HG02884 (cell line): ENCODE results near the gene KIF26A.

ENCODE experiments used
- ATAC-seq: cut with Tn5 transposase; IDR thresholded peaks from one replicate; pipeline ENCODE4 v1.9.1; 2021; ENCODE audit warnings: mild to moderate bottlenecking, moderate library complexity; ENCODE audit not compliant: unreplicated experiment

The KIF26A gene

DNA sequence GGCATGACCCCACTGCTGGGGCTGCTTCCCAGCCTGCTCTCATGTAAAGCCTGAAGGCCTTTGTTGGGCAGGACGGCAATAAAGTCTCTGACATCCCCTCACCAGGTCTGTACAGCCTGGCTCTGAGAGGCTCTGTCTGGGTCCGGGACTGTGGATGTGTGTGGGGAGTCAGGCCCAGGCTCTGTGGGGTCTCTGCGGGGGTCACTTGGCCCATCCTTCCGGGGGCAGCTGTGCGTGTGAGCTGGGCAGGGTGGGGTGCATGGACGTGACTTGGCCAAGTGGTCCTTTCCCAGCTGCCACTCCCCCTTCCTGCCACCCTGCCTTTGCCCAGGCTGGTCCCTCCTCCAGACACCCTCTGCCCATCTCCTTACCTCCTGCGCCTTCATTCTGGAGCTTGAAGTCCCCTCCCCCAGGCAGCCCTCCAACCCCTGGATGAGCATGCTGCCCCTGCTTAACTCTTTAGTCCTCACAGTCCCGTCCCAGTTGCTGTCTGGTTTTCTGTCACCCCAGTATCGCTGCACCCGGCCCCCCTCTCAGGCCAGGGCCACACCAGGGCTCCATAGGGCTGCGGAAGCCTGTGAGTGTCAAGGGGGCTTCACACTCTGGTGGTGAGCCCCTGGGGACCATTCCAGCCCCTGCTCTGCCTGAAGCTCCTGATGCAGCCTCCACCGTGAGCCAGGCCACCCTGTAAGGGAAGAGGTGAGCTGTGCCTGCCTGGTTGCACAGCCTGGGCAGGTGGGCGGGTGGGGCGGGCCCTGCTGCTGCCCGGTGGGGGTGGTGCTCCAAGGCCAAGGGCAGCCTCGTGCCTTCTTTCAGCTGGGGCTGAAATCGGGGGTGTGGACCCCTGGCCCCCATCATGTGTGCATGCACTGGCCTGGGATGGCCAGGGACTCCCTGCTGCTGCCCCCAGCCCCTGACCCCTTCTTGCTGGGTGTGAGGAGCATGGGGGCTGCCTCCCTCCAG, 25.5 kb upstream of the KIF26A start:
- ATAC-seq, result no peak

DNA sequence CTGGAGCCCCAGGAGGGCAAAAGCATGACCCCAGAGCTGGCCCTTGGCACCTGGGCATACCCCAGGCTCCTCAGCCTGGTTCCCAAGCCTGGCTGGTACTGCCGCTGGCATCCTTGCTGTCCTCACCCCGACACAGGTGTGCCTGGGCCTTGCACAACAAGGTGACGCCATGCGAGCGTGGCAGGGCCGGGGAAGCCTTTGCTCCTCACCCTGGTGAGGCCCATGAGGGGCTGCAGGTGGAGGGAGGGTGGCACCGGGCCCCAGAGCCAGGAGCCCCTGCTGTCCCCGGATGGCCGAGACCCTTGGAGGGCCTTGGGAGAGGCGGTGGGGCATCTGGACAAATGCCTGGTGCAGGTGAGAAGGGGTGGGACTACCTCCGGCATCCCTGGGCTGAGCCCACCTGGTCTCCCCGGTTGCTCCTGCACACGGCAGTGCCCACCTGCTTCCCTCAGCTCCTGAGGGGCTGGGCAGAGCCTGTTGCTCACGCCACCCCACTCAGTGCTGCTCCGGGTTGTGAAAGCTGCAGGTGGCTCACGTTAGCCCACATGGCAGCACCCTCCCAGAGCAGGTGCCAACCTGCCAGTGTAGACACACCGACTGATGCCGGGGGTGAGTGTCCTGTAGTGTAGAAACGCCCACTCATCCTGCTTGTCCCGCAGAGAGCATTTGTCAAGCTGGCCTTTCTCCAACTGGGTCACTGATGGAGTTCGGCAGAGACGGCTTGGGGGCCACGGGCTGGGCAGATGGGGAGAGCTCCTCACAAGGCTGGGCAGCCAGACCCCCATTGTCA, 24.6 kb upstream of the KIF26A start:
- no peak for ATAC-seq

DNA sequence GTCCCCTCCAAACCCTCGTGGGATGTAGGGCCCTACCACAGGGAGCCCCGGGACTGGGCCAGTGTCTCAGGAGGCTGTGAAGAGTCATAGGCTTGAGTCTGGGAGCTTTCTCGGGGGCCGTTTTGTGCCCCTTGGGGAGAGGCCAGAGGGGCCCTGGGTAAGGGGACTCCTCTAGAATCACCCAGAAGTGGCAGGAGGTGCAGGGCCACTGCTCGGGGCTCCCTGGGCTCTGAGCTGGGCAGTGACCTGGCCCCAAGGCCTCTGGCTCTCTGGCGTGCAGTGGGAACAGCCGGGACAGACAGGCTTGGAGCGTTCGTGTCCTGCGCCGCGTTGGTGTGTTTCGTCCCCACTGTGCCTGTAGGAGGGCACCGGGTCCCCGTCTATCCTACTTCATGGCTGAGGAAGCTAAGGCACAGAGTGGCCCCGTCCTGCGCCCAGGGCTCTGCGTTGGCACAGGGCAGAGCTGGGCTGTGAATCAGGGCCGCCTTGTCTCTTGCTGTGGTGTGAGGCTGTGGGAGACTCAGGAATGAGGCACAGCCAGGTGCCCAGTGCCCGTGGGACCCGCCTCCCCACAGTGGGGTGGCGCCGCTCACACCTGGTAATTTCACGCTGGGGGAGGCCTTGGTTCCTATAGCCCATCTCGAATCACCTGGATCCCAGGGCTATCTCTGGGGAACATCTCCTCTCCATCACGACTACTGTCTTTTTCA, 23.8 kb upstream of the KIF26A start:
- ATAC-seq, result no peak

DNA sequence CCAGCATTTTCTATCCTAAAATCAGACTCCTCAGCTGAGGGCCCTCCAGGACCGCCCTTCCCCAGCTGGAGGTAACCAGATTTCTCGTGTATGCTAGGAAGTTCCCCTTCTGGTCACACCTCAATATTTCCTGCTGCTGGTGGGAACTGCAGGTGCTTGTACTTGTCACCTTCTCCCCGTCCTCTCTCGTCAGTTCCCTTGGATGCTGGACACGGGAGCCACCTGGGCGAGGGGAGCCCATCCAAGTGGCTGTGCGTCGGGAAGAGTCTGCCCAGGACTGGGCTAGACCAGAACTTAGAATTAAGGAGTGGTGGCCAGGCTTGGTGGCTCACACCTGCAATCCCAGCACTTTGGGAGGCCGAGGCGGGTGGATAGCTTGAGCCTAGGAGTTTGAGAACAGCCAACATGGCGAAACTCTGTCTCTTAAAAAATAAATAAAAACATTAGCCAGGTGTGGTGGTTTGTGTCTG, 23.2 kb upstream of the KIF26A start:
- ATAC-seq, result no peak

DNA sequence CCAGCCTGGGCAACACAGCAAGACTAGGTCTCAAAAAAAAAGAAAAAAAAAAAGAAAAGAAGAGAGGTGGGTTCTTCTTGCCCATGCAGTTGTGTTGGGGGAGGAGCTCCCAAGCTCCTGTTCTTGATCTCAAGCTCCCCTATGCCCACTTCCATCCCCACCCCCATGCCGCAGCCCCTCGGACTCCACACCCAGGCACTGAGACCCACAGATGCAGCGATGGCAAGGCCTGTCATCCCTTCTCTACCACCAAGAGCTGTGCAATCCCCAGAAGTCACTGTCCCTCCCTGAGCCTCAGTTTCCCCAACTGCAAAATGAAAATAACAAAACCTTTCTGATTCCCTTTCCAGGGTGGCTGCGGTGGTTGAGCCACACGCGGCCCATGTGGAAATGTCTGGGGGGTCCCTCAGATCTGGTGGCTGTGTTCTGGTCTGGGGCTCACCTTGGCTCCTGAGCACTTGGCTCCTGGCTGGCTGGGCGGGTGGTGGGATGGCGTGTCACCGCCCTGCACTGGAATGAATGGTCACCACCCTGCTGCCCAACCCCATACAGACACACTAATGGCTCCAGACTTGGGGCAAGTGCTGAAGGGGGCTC, 22.6 kb upstream of the KIF26A start:
- ATAC-seq, result no peak

- no peak for ATAC-seq
These were observed 22.1 kb upstream of the KIF26A start for GRCh38 chr14:104116288-104116755.

- no peak for ATAC-seq
These were observed 21.5 kb upstream of the KIF26A start for GRCh38 chr14:104116756-104117340.

- no peak for ATAC-seq
These were observed 20.9 kb upstream of the KIF26A start for GRCh38 chr14:104117341-104118005.

- no peak for ATAC-seq
These were observed 20.2 kb upstream of the KIF26A start for GRCh38 chr14:104118006-104118844.

DNA sequence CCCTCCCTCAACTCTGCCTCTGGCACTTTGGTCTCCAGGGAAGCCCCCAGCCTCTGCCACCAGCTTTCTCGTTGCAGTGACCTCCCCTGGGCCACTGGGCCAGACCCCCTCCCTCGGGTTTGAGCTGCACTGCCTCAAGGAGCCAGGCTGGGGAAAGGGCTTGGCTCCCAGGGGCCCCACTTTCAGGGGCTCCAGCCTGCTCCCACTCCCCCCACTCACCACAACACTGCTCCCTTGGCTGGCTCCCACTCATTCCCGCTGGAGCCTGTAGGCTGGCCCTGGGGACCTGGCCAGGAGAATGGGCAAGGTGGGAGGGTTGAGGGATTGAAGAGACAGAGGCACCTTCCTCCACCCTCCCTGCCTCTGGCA, 19.3 kb upstream of the KIF26A start:
- no peak for ATAC-seq

- ATAC-seq, result no peak
These were observed 18.7 kb upstream of the KIF26A start for GRCh38 chr14:104119488-104120251.

- no peak for ATAC-seq
These were observed 18.1 kb upstream of the KIF26A start for GRCh38 chr14:104120281-104120741.

DNA sequence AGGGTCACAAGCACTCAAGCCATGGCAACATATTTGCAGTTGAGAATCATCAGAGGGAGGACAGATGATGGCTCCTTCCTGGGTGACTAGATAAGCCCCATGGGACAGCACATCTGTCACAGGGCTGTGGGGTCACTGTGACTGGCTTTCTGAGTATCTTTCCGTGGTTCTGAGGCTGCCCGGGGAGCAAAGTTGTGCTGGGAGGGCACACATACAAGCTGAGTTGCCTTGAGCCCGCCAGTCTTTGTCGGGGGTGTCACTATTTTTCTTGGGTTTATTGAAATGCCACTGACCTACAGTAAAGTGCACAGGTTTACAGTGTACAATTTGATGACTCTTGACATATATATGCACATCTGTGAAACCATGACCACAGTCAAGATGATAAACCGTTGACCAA, 17.2 kb upstream of the KIF26A start:
- no peak for ATAC-seq

- no peak for ATAC-seq
These were observed 14.5 kb upstream of the KIF26A start for GRCh38 chr14:104123879-104124278.

GRCh38 chr14:104125011-104125410, 13.4 kb upstream of the KIF26A start:
- no peak for ATAC-seq

DNA sequence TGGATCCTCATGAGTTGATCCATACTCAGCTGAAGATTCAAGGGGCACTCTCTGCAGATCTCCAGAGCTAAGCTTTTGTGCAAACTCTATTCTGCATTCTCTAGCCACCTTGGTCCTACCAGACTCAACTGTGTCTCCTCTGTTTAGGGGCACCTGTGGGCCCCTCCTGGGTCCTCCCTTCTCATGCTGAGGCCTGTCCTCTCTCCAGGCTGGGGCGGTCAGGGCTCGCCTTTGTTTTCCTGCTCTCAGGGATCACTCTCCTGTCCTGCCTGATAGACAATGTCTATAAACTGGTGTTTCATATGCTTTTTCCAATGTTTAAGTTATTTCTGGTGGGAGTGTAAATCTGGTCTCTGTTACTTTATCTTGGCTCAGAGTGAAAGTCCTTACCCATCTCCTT, 11.6 kb upstream of the KIF26A start:
- ATAC-seq, result no peak

DNA sequence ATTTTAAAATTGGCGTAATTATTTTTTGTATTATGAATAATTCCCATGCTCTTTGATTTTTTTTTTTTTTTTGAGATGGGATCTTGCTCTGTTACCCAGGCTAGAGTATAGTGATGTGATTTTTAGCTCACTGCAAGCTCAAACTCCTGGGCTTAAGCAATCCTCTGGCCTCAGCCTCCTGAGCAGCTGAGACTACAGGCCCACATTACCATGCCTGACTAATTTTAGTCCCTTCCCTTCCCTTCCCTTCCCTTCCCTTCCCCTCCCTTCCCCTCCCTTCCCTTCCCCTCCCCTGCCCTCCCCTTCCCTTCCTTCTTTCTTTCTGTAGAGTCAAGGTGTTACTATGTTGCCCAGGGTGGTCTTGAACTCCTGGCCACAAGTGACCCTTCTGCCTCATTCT, 9.4 kb upstream of the KIF26A start:
- no peak for ATAC-seq

- no peak for ATAC-seq
These were observed 8.8 kb upstream of the KIF26A start for GRCh38 chr14:104129556-104129955.
